ENCODE results near the gene NRDC. TPM values are rescaled to one million over a fixed set of nuclear protein-coding genes. Genes with fewer than 3 reads are reported as not detected.

Gene NRDC
- total RNA-seq, 1 experiment from 2014 or later, result 182 TPM

DNA sequence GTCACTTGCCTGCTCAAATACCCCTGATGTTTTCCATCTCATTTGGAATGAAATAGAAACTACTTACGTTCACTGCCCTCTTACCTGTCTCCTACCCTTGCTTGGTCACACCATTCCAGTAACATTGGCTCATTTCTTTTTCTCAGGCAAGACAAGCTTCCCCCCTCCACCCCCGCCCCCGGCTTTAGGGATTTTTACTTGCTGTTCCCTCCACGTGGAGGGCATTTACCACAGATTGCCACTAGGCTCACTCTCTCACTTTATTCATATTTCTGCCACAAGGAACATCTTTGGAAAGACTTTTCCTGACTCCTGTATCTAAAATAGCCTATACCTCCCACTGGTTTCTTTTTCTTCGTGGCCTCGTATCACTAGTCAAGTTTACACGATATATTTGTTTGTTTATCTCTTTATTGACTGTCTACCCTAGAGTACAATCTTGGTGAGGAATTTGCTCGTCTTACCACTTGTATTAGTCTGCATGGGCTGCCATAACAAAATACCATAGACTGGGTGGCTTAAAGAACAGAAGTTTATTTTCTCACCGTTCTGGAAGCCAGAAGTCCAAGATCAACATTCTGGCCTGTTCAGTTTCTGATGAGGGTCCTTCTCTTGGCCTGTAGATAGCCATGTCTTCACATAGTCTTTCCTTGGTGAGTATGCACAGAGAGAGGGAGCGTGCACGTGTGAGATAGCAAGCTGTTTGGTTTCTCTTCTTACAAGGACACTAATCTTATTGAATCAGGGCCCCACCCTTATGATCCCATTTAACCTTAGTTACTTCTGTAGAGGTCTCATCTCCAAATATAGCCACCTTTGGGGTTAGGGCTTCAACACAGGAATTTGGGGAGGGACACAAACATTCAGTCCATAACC, 126.2 kb downstream of the NRDC start:
- no peaks in the 10 kb centered on the region for H3K27me3 ChIP-seq (ENCODE audit: insufficient read depth, low read length)
- intact Hi-C loops (cut with micrococcal nuclease), result no loop called here
- no peak overlapping the region for H3K4me3 ChIP-seq (replicated peaks in 1 of 2; ENCODE audit: low read depth in 1 of 2, low read length in 2 of 2)
- H3K27ac ChIP-seq (ENCODE audit: low read depth, low read length), result no peak overlapping the region
- no peak overlapping the region for H3K4me2 ChIP-seq (ENCODE audit: low read length)
- TF ChIP-seq CEBPB (IDR thresholded peaks at IDR 0.05; ENCODE audit: low read depth), result no peak
- TF ChIP-seq, protein P1, sequence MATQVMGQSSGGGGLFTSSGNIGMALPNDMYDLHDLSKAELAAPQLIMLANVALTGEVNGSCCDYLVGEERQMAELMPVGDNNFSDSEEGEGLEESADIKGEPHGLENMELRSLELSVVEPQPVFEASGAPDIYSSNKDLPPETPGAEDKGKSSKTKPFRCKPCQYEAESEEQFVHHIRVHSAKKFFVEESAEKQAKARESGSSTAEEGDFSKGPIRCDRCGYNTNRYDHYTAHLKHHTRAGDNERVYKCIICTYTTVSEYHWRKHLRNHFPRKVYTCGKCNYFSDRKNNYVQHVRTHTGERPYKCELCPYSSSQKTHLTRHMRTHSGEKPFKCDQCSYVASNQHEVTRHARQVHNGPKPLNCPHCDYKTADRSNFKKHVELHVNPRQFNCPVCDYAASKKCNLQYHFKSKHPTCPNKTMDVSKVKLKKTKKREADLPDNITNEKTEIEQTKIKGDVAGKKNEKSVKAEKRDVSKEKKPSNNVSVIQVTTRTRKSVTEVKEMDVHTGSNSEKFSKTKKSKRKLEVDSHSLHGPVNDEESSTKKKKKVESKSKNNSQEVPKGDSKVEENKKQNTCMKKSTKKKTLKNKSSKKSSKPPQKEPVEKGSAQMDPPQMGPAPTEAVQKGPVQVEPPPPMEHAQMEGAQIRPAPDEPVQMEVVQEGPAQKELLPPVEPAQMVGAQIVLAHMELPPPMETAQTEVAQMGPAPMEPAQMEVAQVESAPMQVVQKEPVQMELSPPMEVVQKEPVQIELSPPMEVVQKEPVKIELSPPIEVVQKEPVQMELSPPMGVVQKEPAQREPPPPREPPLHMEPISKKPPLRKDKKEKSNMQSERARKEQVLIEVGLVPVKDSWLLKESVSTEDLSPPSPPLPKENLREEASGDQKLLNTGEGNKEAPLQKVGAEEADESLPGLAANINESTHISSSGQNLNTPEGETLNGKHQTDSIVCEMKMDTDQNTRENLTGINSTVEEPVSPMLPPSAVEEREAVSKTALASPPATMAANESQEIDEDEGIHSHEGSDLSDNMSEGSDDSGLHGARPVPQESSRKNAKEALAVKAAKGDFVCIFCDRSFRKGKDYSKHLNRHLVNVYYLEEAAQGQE (IDR thresholded peaks at IDR 0.05; ENCODE audit: low read depth), result no peak
- no peak for TF ChIP-seq SRF (IDR thresholded peaks at IDR 0.05; ENCODE audit: low read depth)
- no peak for TF ChIP-seq FOSL1 (IDR thresholded peaks at IDR 0.05; ENCODE audit: low read depth)
- TF ChIP-seq, protein P2, sequence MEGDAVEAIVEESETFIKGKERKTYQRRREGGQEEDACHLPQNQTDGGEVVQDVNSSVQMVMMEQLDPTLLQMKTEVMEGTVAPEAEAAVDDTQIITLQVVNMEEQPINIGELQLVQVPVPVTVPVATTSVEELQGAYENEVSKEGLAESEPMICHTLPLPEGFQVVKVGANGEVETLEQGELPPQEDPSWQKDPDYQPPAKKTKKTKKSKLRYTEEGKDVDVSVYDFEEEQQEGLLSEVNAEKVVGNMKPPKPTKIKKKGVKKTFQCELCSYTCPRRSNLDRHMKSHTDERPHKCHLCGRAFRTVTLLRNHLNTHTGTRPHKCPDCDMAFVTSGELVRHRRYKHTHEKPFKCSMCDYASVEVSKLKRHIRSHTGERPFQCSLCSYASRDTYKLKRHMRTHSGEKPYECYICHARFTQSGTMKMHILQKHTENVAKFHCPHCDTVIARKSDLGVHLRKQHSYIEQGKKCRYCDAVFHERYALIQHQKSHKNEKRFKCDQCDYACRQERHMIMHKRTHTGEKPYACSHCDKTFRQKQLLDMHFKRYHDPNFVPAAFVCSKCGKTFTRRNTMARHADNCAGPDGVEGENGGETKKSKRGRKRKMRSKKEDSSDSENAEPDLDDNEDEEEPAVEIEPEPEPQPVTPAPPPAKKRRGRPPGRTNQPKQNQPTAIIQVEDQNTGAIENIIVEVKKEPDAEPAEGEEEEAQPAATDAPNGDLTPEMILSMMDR (IDR thresholded peaks at IDR 0.05 in 2 of 3, conservative IDR thresholded peaks at IDR 0.05 in 1 of 3; ENCODE audit: borderline replicate concordance in 1 of 3, insufficient read depth in 1 of 3, low read depth in 2 of 3, low read length in 2 of 3), result no peak
- TF ChIP-seq CBX3 (IDR thresholded peaks at IDR 0.05; ENCODE audit: low read depth), result no peak
- TF ChIP-seq ZNF274 (IDR thresholded peaks at IDR 0.05; ENCODE audit: low read depth, low read length), result no peak
- no peak for TF ChIP-seq YY1 (IDR thresholded peaks at IDR 0.05; ENCODE audit: extremely low read depth, insufficient replicate concordance, low read depth, low read length)
- DNase-seq (ENCODE audit: low read depth, low spot score) (no peak), ATAC-seq (no peak)
- no peaks in the 10 kb centered on the region; the same call in 1 of the 2 replicates for H3K79me2 ChIP-seq (ENCODE audit: insufficient read depth, low read length)
- no peaks in the 10 kb centered on the region for H3K9me3 ChIP-seq (ENCODE audit: control insufficient read depth in 1 of 2, insufficient read depth in 1 of 2, low read depth in 1 of 2, low read length in 2 of 2)
- ChIA-PET RAD21 (ENCODE audit: low non-redundant PET in 1 of 2, low total read pairs in 2 of 2, uncharacterized antibody in 2 of 2, unreplicated experiment in 2 of 2) (no interaction called here), POLR2A (no interaction called here), CTCF (interaction anchor here (0.9 kb wide), 1 partner anchor 16 kb away, joined by 3 read pairs; no protein-coding TSS in a partner anchor)
- no peaks in the 10 kb centered on the region for H3K9me2 ChIP-seq (ENCODE audit: insufficient read depth)
- no TSS peak for BruUV-seq (replicated peaks)
- H4K20me1 ChIP-seq (ENCODE audit: insufficient read depth), result no peaks in the 10 kb centered on the region
- H3K36me3 ChIP-seq (ENCODE audit: control insufficient read depth in 1 of 2, insufficient read depth in 2 of 2, low read length in 2 of 2), result peaks cover 0 to 8% of the 10 kb centered on the region in 2 experiments; a peak in 2 of 4 replicates
- H3K9ac ChIP-seq (ENCODE audit: low read length), result no peak overlapping the region
- H3K4me1 ChIP-seq (ENCODE audit: control insufficient read depth in 1 of 2, insufficient read depth in 2 of 2, low read length in 2 of 2), result no peaks in the 10 kb centered on the region
- H2AFZ ChIP-seq (ENCODE audit: low read depth, low read length, poor library complexity, severe bottlenecking), result no peak overlapping the region
